ENCODE data around the gene KRTAP5-6. TPM values are rescaled to one million over a fixed set of nuclear protein-coding genes. Genes with fewer than 3 reads are reported as not detected.

The KRTAP5-6 gene, protein sequence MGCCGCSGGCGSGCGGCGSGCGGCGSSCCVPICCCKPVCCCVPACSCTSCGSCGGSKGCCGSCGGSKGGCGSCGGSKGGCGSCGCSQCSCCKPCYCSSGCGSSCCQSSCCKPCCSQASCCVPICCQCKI
- total RNA-seq, result not detected

DNA sequence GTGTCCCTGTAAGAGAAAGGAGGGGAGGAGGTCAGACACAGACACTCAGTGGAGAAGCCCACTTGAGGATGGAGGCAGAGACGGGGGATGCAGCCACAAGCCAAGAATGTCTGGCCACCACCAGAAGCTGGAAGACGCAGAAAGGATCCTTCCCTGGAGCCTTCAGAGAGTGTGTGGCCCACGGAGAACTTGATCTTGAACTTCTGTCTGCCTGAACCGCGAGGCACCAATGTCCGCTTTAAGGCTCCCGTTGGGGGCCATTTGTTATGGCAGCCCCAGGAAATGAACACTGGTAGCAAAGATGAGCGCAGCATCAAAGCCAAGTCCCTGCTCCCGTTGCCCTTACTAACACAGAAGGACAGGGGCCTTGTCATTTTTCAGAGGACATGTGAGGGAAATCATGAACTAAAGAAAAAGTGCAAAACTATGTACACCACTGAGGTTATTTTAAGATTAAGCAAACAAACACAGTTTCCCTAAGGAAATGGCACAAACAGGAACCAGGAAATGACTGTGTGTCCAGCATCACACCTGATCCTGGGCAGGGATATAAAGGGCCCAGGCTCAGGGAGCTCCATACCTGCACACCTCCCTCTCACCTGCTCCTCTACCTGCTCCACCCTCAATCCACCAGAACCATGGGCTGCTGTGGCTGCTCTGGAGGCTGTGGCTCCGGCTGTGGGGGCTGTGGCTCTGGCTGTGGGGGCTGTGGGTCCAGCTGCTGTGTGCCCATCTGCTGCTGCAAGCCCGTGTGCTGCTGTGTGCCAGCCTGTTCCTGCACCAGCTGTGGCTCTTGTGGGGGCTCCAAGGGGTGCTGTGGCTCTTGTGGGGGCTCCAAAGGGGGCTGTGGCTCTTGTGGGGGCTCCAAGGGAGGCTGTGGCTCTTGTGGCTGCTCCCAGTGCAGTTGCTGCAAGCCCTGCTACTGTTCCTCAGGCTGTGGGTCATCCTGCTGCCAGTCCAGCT lies at the start of gene KRTAP5-6:
KRTAP5-6 (plus strand) TSS at position 588 of the 963 bp plus-strand sequence; CDS start at position 639, 51 bp downstream.
- no peaks in the 10 kb centered on the region for H3K36me3 ChIP-seq
- no peak for DNase-seq (ENCODE audit: low spot score)
- no peaks in the 10 kb centered on the region for H3K27me3 ChIP-seq
- peaks cover 0 to 16% of the 10 kb centered on the region in 2 donors for H3K4me1 ChIP-seq
- no peaks in the 10 kb centered on the region for H3K9me3 ChIP-seq
- no peak within 1 kb of the TSS for H3K27ac ChIP-seq
- no peak within 1 kb of the TSS for H3K4me3 ChIP-seq
- TF ChIP-seq, protein P1, sequence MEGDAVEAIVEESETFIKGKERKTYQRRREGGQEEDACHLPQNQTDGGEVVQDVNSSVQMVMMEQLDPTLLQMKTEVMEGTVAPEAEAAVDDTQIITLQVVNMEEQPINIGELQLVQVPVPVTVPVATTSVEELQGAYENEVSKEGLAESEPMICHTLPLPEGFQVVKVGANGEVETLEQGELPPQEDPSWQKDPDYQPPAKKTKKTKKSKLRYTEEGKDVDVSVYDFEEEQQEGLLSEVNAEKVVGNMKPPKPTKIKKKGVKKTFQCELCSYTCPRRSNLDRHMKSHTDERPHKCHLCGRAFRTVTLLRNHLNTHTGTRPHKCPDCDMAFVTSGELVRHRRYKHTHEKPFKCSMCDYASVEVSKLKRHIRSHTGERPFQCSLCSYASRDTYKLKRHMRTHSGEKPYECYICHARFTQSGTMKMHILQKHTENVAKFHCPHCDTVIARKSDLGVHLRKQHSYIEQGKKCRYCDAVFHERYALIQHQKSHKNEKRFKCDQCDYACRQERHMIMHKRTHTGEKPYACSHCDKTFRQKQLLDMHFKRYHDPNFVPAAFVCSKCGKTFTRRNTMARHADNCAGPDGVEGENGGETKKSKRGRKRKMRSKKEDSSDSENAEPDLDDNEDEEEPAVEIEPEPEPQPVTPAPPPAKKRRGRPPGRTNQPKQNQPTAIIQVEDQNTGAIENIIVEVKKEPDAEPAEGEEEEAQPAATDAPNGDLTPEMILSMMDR (IDR thresholded peaks at IDR 0.05), result no peak

GRCh38 chr11:1647901-1648652 lies 48.9 kb upstream of the KRTAP5-6 start:
- H3K4me3 ChIP-seq, result no peak overlapping the region
- H3K27ac ChIP-seq, result no peak overlapping the region
- no peaks in the 10 kb centered on the region for H3K4me1 ChIP-seq
- no peaks in the 10 kb centered on the region for H3K36me3 ChIP-seq
- no peaks in the 10 kb centered on the region for H3K27me3 ChIP-seq
- H3K9me3 ChIP-seq, result no peaks in the 10 kb centered on the region
- TF ChIP-seq, protein P1 (IDR thresholded peaks at IDR 0.05), result no peak
- no peak for DNase-seq (ENCODE audit: low spot score)

GRCh38 chr11:1648653-1649420 lies 48.2 kb upstream of the KRTAP5-6 start:
- Histone ChIP-seq H3K9me3 (no peaks in the 10 kb centered on the region), H3K36me3 (no peaks in the 10 kb centered on the region), H3K4me3 (no peak overlapping the region), H3K27ac (no peak overlapping the region), H3K27me3 (no peaks in the 10 kb centered on the region), H3K4me1 (no peaks in the 10 kb centered on the region)
- TF ChIP-seq, protein P1 (IDR thresholded peaks at IDR 0.05), result no peak
- DNase-seq (ENCODE audit: low spot score), result no peak

- Histone ChIP-seq H3K4me1 (no peaks in the 10 kb centered on the region), H3K27me3 (no peaks in the 10 kb centered on the region), H3K27ac (no peak overlapping the region), H3K36me3 (no peaks in the 10 kb centered on the region), H3K4me3 (no peak overlapping the region), H3K9me3 (no peaks in the 10 kb centered on the region)
- DNase-seq (ENCODE audit: low spot score), result no peak
- TF ChIP-seq, protein P1 (IDR thresholded peaks at IDR 0.05), result no peak
Measured at GRCh38 chr11:1650034-1650917, 46.7 kb upstream of the KRTAP5-6 start.

All from right atrium auricular region (tissue), 2 donors.